Hepatocyte (in vitro differentiated cells): ENCODE measurements around the gene NAIP.
"Not testable (repeated sequence)": the region's sequence is repeated elsewhere in the genome, so short reads cannot be mapped to it uniquely, and the experiment has no call there.

ENCODE experiments used
- EZH2 ChIP-seq: fragments of 200-600 bp; sonication (generic); IDR thresholded peaks from 2 replicates; pipeline ENCODE4 v1.6.1; 2016; ENCODE audit warnings: antibody characterized with exemption, mild to moderate bottlenecking, borderline replicate concordance
- TF ChIP-seq, protein P1 (sequence below): fragments of 200-600 bp; sonication (generic); IDR thresholded peaks from 2 replicates; pipeline ENCODE4 v1.5.1; 2016; ENCODE audit warnings: antibody characterized with exemption, mild to moderate bottlenecking; ENCODE audit not compliant: poor library complexity

DNA sequence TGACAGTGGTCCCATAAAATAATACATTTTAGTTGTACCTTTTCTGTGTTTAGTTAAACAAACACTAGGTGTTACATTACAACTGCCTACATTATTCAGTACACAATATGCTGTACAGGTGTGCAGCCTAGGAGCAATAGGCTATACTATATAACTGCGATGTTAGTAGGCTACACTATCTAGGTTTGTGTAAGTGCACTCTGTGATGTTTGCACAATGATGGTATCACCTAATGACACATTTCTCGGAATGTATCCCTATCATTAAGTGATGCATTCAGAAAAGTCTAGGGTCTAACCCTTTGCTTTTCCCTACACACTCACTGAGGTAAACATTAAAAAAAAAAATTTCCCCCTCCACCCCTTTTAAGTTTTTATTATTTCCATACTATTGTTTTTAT is 19.7 kb upstream of the NAIP start:
- TF ChIP-seq, protein P1, sequence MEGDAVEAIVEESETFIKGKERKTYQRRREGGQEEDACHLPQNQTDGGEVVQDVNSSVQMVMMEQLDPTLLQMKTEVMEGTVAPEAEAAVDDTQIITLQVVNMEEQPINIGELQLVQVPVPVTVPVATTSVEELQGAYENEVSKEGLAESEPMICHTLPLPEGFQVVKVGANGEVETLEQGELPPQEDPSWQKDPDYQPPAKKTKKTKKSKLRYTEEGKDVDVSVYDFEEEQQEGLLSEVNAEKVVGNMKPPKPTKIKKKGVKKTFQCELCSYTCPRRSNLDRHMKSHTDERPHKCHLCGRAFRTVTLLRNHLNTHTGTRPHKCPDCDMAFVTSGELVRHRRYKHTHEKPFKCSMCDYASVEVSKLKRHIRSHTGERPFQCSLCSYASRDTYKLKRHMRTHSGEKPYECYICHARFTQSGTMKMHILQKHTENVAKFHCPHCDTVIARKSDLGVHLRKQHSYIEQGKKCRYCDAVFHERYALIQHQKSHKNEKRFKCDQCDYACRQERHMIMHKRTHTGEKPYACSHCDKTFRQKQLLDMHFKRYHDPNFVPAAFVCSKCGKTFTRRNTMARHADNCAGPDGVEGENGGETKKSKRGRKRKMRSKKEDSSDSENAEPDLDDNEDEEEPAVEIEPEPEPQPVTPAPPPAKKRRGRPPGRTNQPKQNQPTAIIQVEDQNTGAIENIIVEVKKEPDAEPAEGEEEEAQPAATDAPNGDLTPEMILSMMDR = not testable (repeated sequence)
- not testable (repeated sequence) for TF ChIP-seq EZH2
